ENCODE data around the gene ANKRD63. TPM values are rescaled to one million over a fixed set of nuclear protein-coding genes. Genes with fewer than 3 reads are reported as not detected.

Gene ANKRD63
- total and polyA plus RNA-seq, 5 experiments from 2014 or later: 0.20 to 0.31 TPM; not detected in 3

- ATAC-seq: no peak
- peaks cover 0 to 2% (median 0%) of the 10 kb centered on the region in 9 donors for H3K9me3 Mint-ChIP-seq
- H3K27me3 Mint-ChIP-seq: peaks cover 8 to 47% (median 27%) of the 10 kb centered on the region in 5 donors
- H3K27ac Mint-ChIP-seq: peak overlapping the region in 1 of 10 donors; percentile 43
- DNase-seq: peak in 1 of 10 donors; percentile 56
- POLR2A ChIA-PET: no interaction called here
- H3K4me1 Mint-ChIP-seq: peaks cover 1 to 7% (median 6%) of the 10 kb centered on the region in 4 donors
- no peaks in the 10 kb centered on the region for H3K36me3 Mint-ChIP-seq
- peak overlapping the region in 8 of 10 donors; percentile 12 to 74 (median 58) for H3K4me3 Mint-ChIP-seq
These were observed 31.9 kb downstream of the ANKRD63 start for GRCh38 chr15:40250771-40251483.

GRCh38 chr15:40250304-40250656 is 32.6 kb downstream of the ANKRD63 start:
- peaks cover 8 to 46% (median 27%) of the 10 kb centered on the region in 5 donors for H3K27me3 Mint-ChIP-seq
- no peak for DNase-seq
- no peak for ATAC-seq
- POLR2A ChIA-PET: no interaction called here
- no peak overlapping the region for H3K4me3 Mint-ChIP-seq
- no peaks in the 10 kb centered on the region for H3K36me3 Mint-ChIP-seq
- peaks cover 1 to 7% (median 6%) of the 10 kb centered on the region in 4 donors for H3K4me1 Mint-ChIP-seq
- H3K27ac Mint-ChIP-seq: no peak overlapping the region
- H3K9me3 Mint-ChIP-seq: peaks cover 0 to 2% (median 0%) of the 10 kb centered on the region in 9 donors

GRCh38 chr15:40249477-40250303 is 33.2 kb downstream of the ANKRD63 start:
- Mint-ChIP-seq H3K36me3 (no peaks in the 10 kb centered on the region), H3K27me3 (peaks cover 8 to 40% (median 24%) of the 10 kb centered on the region in 5 donors), H3K27ac (no peak overlapping the region), H3K4me1 (peaks cover 1 to 7% (median 6%) of the 10 kb centered on the region in 4 donors), H3K4me3 (no peak overlapping the region), H3K9me3 (peaks cover 0 to 2% (median 0%) of the 10 kb centered on the region in 9 donors)
- ATAC-seq: no peak
- DNase-seq: peak in 1 of 10 donors; percentile 53
- POLR2A ChIA-PET: no interaction called here

- POLR2A ChIA-PET: no interaction called here
- H3K4me1 Mint-ChIP-seq: peaks cover 1 to 5% (median 3%) of the 10 kb centered on the region in 4 donors
- DNase-seq (no peak), ATAC-seq (no peak)
- no peaks in the 10 kb centered on the region for H3K9me3 Mint-ChIP-seq
- H3K27ac Mint-ChIP-seq: no peak overlapping the region
- no peaks in the 10 kb centered on the region for H3K36me3 Mint-ChIP-seq
- peaks cover 4 to 25% (median 13%) of the 10 kb centered on the region in 5 donors for H3K27me3 Mint-ChIP-seq
- H3K4me3 Mint-ChIP-seq: no peak overlapping the region
These were observed 34.7 kb downstream of the ANKRD63 start for GRCh38 chr15:40248006-40248783.

GRCh38 chr15:40247406-40247971 is 35.4 kb downstream of the ANKRD63 start:
- no peak for DNase-seq
- POLR2A ChIA-PET: no interaction called here
- Mint-ChIP-seq H3K4me1 (no peaks in the 10 kb centered on the region), H3K36me3 (no peaks in the 10 kb centered on the region), H3K9me3 (no peaks in the 10 kb centered on the region), H3K27me3 (peaks cover 2 to 19% (median 10%) of the 10 kb centered on the region in 5 donors), H3K27ac (peak overlapping the region in 1 of 10 donors; percentile 46), H3K4me3 (no peak overlapping the region)
- ATAC-seq: no peak

- POLR2A ChIA-PET: no interaction called here
- Mint-ChIP-seq H3K4me3 (no peak overlapping the region), H3K4me1 (no peaks in the 10 kb centered on the region), H3K27me3 (peaks cover 2 to 19% (median 10%) of the 10 kb centered on the region in 5 donors), H3K9me3 (no peaks in the 10 kb centered on the region), H3K27ac (no peak overlapping the region), H3K36me3 (no peaks in the 10 kb centered on the region)
- ATAC-seq (no peak), DNase-seq (no peak)
These were observed 36.2 kb downstream of the ANKRD63 start for GRCh38 chr15:40246496-40247280.

- ATAC-seq: no peak
These were observed 37.0 kb downstream of the ANKRD63 start for GRCh38 chr15:40245666-40246450.

GRCh38 chr15:40244961-40245523 is 37.8 kb downstream of the ANKRD63 start:
- no peak for ATAC-seq
- Mint-ChIP-seq H3K27me3 (peaks cover 0 to 16% (median under 1%) of the 10 kb centered on the region in 5 donors), H3K27ac (peak overlapping the region in 1 of 10 donors; percentile 52), H3K9me3 (no peaks in the 10 kb centered on the region), H3K4me1 (no peaks in the 10 kb centered on the region), H3K36me3 (no peaks in the 10 kb centered on the region), H3K4me3 (no peak overlapping the region)
- no peak for DNase-seq
- POLR2A ChIA-PET: no interaction called here

More at GRCh38 chr15:40245666-40246450, 37.0 kb downstream of the ANKRD63 start:
- Mint-ChIP-seq H3K4me1 (no peaks in the 10 kb centered on the region), H3K9me3 (no peaks in the 10 kb centered on the region), H3K27me3 (peaks cover 0 to 17% (median 2%) of the 10 kb centered on the region in 5 donors), H3K27ac (peak overlapping the region in 1 of 10 donors; percentile 52), H3K36me3 (no peaks in the 10 kb centered on the region), H3K4me3 (no peak overlapping the region)
- no peak for DNase-seq
- POLR2A ChIA-PET: no interaction called here

GRCh38 chr15:40243126-40243810 is 39.6 kb downstream of the ANKRD63 start:
- Mint-ChIP-seq H3K36me3 (peaks cover 0 to under 1% (median 0%) of the 10 kb centered on the region in 3 donors), H3K4me3 (no peak overlapping the region), H3K27me3 (peaks cover 5 to 28% (median 11%) of the 10 kb centered on the region in 5 donors), H3K4me1 (peaks cover 0 to 9% (median 8%) of the 10 kb centered on the region in 4 donors), H3K27ac (no peak overlapping the region), H3K9me3 (no peaks in the 10 kb centered on the region)
- ATAC-seq (no peak), DNase-seq (no peak)
- POLR2A ChIA-PET: no interaction called here

GRCh38 chr15:40242601-40243000 is 40.3 kb downstream of the ANKRD63 start:
- Mint-ChIP-seq H3K36me3 (peaks cover 0 to 2% (median 0%) of the 10 kb centered on the region in 3 donors), H3K4me1 (peaks cover 0 to 13% (median 11%) of the 10 kb centered on the region in 4 donors), H3K27me3 (peaks cover 11 to 34% (median 16%) of the 10 kb centered on the region in 5 donors), H3K4me3 (no peak overlapping the region), H3K9me3 (no peaks in the 10 kb centered on the region), H3K27ac (peak overlapping the region in 1 of 10 donors; percentile 63)
- ATAC-seq: no peak
- no peak for DNase-seq
- POLR2A ChIA-PET: no interaction called here

Data from naive thymus-derived CD8-positive, alpha-beta T cell (primary cell).